Measurements from ENCODE around the gene HK1.

HK1 gene

GRCh38 chr10:69312528-69312927, 34.2 kb downstream of the HK1 start:
- Mint-ChIP-seq H3K4me3 (no peak overlapping the region), H3K27ac (no peak overlapping the region)

GRCh38 chr10:69315100-69315542, 36.8 kb downstream of the HK1 start:
- H3K4me1 Mint-ChIP-seq, result peaks cover 60% of the 10 kb centered on the region
- no peak overlapping the region for H3K4me3 Mint-ChIP-seq
- no peaks in the 10 kb centered on the region for H3K9me3 Mint-ChIP-seq
- H3K36me3 Mint-ChIP-seq (ENCODE audit: low read depth), result no peaks in the 10 kb centered on the region
- no peak for DNase-seq
- peaks cover 7% of the 10 kb centered on the region for H3K27me3 Mint-ChIP-seq (ENCODE audit: low read depth, poor library complexity)
- no peak for TF ChIP-seq CTCF (IDR thresholded peaks at IDR 0.05)
- peak overlapping the region; percentile 56 for H3K27ac Mint-ChIP-seq

More at GRCh38 chr10:69312528-69312927, 34.2 kb downstream of the HK1 start:
- no peaks in the 10 kb centered on the region for H3K36me3 Mint-ChIP-seq (ENCODE audit: low read depth)
- peaks cover 3% of the 10 kb centered on the region for H3K27me3 Mint-ChIP-seq (ENCODE audit: low read depth, poor library complexity)
- H3K9me3 Mint-ChIP-seq, result peaks cover 8% of the 10 kb centered on the region
- DNase-seq, result no peak
- no peak for TF ChIP-seq CTCF (IDR thresholded peaks at IDR 0.05)
- peaks cover 48% of the 10 kb centered on the region for H3K4me1 Mint-ChIP-seq

GRCh38 chr10:69315610-69316312, 37.5 kb downstream of the HK1 start:
- Mint-ChIP-seq H3K4me3 (no peak overlapping the region), H3K36me3 (ENCODE audit: low read depth) (no peaks in the 10 kb centered on the region), H3K27ac (peak overlapping the region; percentile 56), H3K27me3 (ENCODE audit: low read depth, poor library complexity) (peaks cover 7% of the 10 kb centered on the region), H3K4me1 (peaks cover 62% of the 10 kb centered on the region), H3K9me3 (no peaks in the 10 kb centered on the region)
- no peak for DNase-seq
- TF ChIP-seq CTCF (IDR thresholded peaks at IDR 0.05), result no peak

DNA sequence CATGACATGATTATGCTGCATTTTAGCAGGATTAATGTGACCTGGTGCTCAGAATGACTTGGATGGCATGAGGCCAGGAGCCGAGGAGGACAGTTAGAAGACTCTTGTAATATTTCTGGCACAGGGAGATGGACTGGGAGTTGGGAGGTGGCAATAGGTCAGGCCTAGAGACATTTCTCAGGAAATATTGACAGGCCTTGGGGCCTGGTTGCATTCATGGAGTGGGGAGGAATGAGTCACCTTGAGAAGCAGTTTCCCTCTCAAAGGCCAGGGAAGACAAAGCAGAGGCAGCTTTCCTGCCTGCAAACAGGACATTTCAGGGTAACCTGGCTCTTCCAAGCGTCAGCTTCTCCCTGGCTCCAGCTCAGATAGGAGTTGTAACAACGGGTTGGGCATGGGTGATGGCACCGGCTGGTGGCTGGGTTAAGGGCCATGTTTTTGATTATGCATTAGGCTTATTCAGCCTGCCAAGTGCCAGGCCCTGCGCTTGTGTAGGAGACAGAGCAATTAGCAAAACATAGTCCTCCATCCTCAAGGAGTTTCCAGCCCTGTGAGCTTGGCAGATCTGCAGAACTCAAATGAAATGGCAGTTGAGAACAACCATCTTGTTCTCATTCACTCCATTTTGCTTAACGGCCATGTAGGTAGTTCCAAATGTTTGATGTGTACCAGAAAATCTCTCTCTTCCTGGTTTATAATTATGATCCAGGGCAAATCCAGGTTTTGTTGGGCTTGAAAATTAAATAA, 38.2 kb downstream of the HK1 start:
- Mint-ChIP-seq H3K4me1 (peaks cover 64% of the 10 kb centered on the region), H3K9me3 (no peaks in the 10 kb centered on the region), H3K36me3 (ENCODE audit: low read depth) (no peaks in the 10 kb centered on the region), H3K27me3 (ENCODE audit: low read depth, poor library complexity) (peaks cover 7% of the 10 kb centered on the region), H3K4me3 (no peak overlapping the region), H3K27ac (no peak overlapping the region)
- no peak for TF ChIP-seq CTCF (IDR thresholded peaks at IDR 0.05)
- no peak for DNase-seq

- Mint-ChIP-seq H3K27ac (no peak overlapping the region), H3K4me3 (peak overlapping the region; percentile 60), H3K36me3 (ENCODE audit: low read depth) (no peaks in the 10 kb centered on the region), H3K27me3 (ENCODE audit: low read depth, poor library complexity) (peaks cover 7% of the 10 kb centered on the region), H3K9me3 (no peaks in the 10 kb centered on the region), H3K4me1 (peaks cover 65% of the 10 kb centered on the region)
- TF ChIP-seq CTCF (IDR thresholded peaks at IDR 0.05), result no peak
- DNase-seq, result no peak
Observed at GRCh38 chr10:69317175-69317604, 38.9 kb downstream of the HK1 start.
